HL-60 (cell line): ENCODE data around the gene NRL.

ENCODE experiments used
- DNase-seq, 2 experiments: peaks; one replicate each; pipeline ENCODE4 v3.0.0-alpha.2; 2010 to 2020; ENCODE audit warnings: low read depth in 1 of 2, low spot score in 1 of 2
- H3K27ac ChIP-seq: fragments of 250-450 bp; sonication (Bioruptor Pico); replicated peaks from 2 replicates; pipeline ENCODE4 v1.5.1; 2020; ENCODE audit warnings: mild to moderate bottlenecking, moderate library complexity
- H3K27me3 ChIP-seq: fragments of 250-450 bp; sonication (Bioruptor Pico); 2 replicates; pipeline ENCODE4 v1.5.1; 2021; ENCODE audit warnings: mild to moderate bottlenecking, moderate library complexity; ENCODE audit not compliant: insufficient read depth, poor library complexity, severe bottlenecking
- H3K4me3 ChIP-seq: replicated peaks from 2 replicates; pipeline ENCODE4 v1.5.1; 2011; ENCODE audit warnings: mild to moderate bottlenecking, control low read depth, low read length; ENCODE audit not compliant: insufficient read depth
- CTCF ChIP-seq: IDR thresholded peaks from one replicate; pipeline ENCODE4 v1.5.1; 2011; ENCODE audit warnings: low read length, control low read depth, inconsistent platforms; ENCODE audit not compliant: insufficient read depth
- GABPA ChIP-seq: IDR thresholded peaks from 2 replicates; pipeline ENCODE4 v1.6.1; 2012; ENCODE audit warnings: low read depth
- POLR2AphosphoS5 ChIP-seq: IDR thresholded peaks from 2 replicates; pipeline ENCODE4 v1.6.1; 2012; ENCODE audit warnings: low read depth
- REST ChIP-seq: IDR thresholded peaks from 2 replicates; pipeline ENCODE4 v1.6.1; 2012; ENCODE audit warnings: low read depth; ENCODE audit not compliant: insufficient replicate concordance
- SPI1 ChIP-seq: IDR thresholded peaks from 2 replicates; pipeline ENCODE4 v1.6.1; 2012; ENCODE audit warnings: low read depth, mild to moderate bottlenecking, borderline replicate concordance

Gene NRL

GRCh38 chr14:24160499-24160849 lies 45.7 kb upstream of the NRL start:
- DNase-seq, result no peak
- no peak overlapping the region for H3K4me3 ChIP-seq
- H3K27ac ChIP-seq, result no peak overlapping the region
- TF ChIP-seq REST (no peak), POLR2AphosphoS5 (no peak), CTCF (no peak), SPI1 (no peak), GABPA (no peak)
- H3K27me3 ChIP-seq, result no peaks in the 10 kb centered on the region

GRCh38 chr14:24159777-24160498 lies 45.2 kb upstream of the NRL start:
- H3K27ac ChIP-seq, result no peak overlapping the region
- no peak for DNase-seq
- no peak overlapping the region for H3K4me3 ChIP-seq
- H3K27me3 ChIP-seq, result no peaks in the 10 kb centered on the region
- TF ChIP-seq SPI1 (no peak), REST (no peak), POLR2AphosphoS5 (no peak; the same call in 1 of the 2 replicates), CTCF (no peak), GABPA (no peak)

GRCh38 chr14:24157331-24157730 lies 42.6 kb upstream of the NRL start:
- Histone ChIP-seq H3K4me3 (no peak overlapping the region), H3K27me3 (no peaks in the 10 kb centered on the region), H3K27ac (no peak overlapping the region)
- DNase-seq, result no peak
- TF ChIP-seq REST (no peak), CTCF (no peak), SPI1 (no peak), GABPA (no peak), POLR2AphosphoS5 (no peak)
